ENCODE measurements around the gene MBOAT1. TPM values are rescaled to one million over a fixed set of nuclear protein-coding genes. Genes with fewer than 3 reads are reported as not detected.

Gene MBOAT1
- total RNA-seq, 1 donor from 2014 or later = 9.6 TPM

- TF ChIP-seq CTCF (IDR thresholded peaks at IDR 0.05) (no peak), POLR2AphosphoS5 (IDR thresholded peaks at IDR 0.05; ENCODE audit: insufficient read depth in 1 of 2, low read depth in 1 of 2) (no peak), POLR2A (IDR thresholded peaks at IDR 0.05) (no peak)
- Histone ChIP-seq H3K27me3 (no peaks in the 10 kb centered on the region), H3K36me3 (no peaks in the 10 kb centered on the region), H3K4me1 (no peaks in the 10 kb centered on the region), H3K9me3 (no peaks in the 10 kb centered on the region), H3K27ac (no peak overlapping the region), H3K4me3 (no peak overlapping the region)
- DNase-seq (ENCODE audit: extremely low spot score in 2 of 2) = no peak
- intact Hi-C loops (cut with DNase I) = no loop called here
These were observed 24.8 kb upstream of the MBOAT1 start for GRCh38 chr6:20236909-20237600.

GRCh38 chr6:20236344-20236743, 24.1 kb upstream of the MBOAT1 start:
- intact Hi-C loops (cut with DNase I) = no loop called here
- TF ChIP-seq POLR2A (IDR thresholded peaks at IDR 0.05) (no peak), POLR2AphosphoS5 (IDR thresholded peaks at IDR 0.05; ENCODE audit: insufficient read depth in 1 of 2, low read depth in 1 of 2) (no peak), CTCF (IDR thresholded peaks at IDR 0.05) (no peak)
- no peaks in the 10 kb centered on the region for H3K4me1 ChIP-seq
- H3K36me3 ChIP-seq = no peaks in the 10 kb centered on the region
- no peak for DNase-seq (ENCODE audit: extremely low spot score in 2 of 2)
- no peaks in the 10 kb centered on the region for H3K27me3 ChIP-seq
- no peak overlapping the region for H3K27ac ChIP-seq
- no peak overlapping the region for H3K4me3 ChIP-seq
- H3K9me3 ChIP-seq = no peaks in the 10 kb centered on the region

- Histone ChIP-seq H3K4me1 (no peaks in the 10 kb centered on the region), H3K27ac (no peak overlapping the region), H3K9me3 (no peaks in the 10 kb centered on the region), H3K4me3 (no peak overlapping the region), H3K27me3 (no peaks in the 10 kb centered on the region), H3K36me3 (no peaks in the 10 kb centered on the region)
- intact Hi-C loops (cut with DNase I) = no loop called here
- TF ChIP-seq POLR2A (IDR thresholded peaks at IDR 0.05) = no peak
- TF ChIP-seq CTCF (IDR thresholded peaks at IDR 0.05) = no peak
- no peak for TF ChIP-seq POLR2AphosphoS5 (IDR thresholded peaks at IDR 0.05; ENCODE audit: insufficient read depth in 1 of 2, low read depth in 1 of 2)
- DNase-seq (ENCODE audit: extremely low spot score in 2 of 2) = no peak
These were observed 22.8 kb upstream of the MBOAT1 start for GRCh38 chr6:20235041-20235440.

GRCh38 chr6:20234136-20234535, 21.9 kb upstream of the MBOAT1 start:
- Histone ChIP-seq H3K27me3 (no peaks in the 10 kb centered on the region), H3K4me1 (no peaks in the 10 kb centered on the region), H3K4me3 (no peak overlapping the region), H3K9me3 (no peaks in the 10 kb centered on the region), H3K27ac (no peak overlapping the region), H3K36me3 (no peaks in the 10 kb centered on the region)
- TF ChIP-seq POLR2A (IDR thresholded peaks at IDR 0.05) = no peak
- TF ChIP-seq POLR2AphosphoS5 (IDR thresholded peaks at IDR 0.05; ENCODE audit: insufficient read depth in 1 of 2, low read depth in 1 of 2) = no peak
- TF ChIP-seq CTCF (IDR thresholded peaks at IDR 0.05) = no peak
- DNase-seq (ENCODE audit: extremely low spot score in 2 of 2) = no peak
- intact Hi-C loops (cut with DNase I) = no loop called here

- no peaks in the 10 kb centered on the region for H3K9me3 ChIP-seq
- TF ChIP-seq POLR2A (IDR thresholded peaks at IDR 0.05) = no peak
- no peak for TF ChIP-seq CTCF (IDR thresholded peaks at IDR 0.05)
- no peak for TF ChIP-seq POLR2AphosphoS5 (IDR thresholded peaks at IDR 0.05; ENCODE audit: insufficient read depth in 1 of 2, low read depth in 1 of 2)
- H3K36me3 ChIP-seq = no peaks in the 10 kb centered on the region
- H3K27ac ChIP-seq = no peak overlapping the region
- no peak overlapping the region for H3K4me3 ChIP-seq
- no peak for DNase-seq (ENCODE audit: extremely low spot score in 2 of 2)
- intact Hi-C loops (cut with DNase I) = no loop called here
- H3K27me3 ChIP-seq = no peaks in the 10 kb centered on the region
- H3K4me1 ChIP-seq = no peaks in the 10 kb centered on the region
These were observed 20.9 kb upstream of the MBOAT1 start for GRCh38 chr6:20233007-20233730.
